Aorta (tissue), 5 donors: ENCODE results near the gene FBXO42. TPM values are rescaled to one million over a fixed set of nuclear protein-coding genes. Genes with fewer than 3 reads are reported as not detected.

Experiments used
- ATAC-seq: fragments of 200-7000 bp; cut with Tn5 transposase; one replicate; pipeline ENCODE4 v1.9.1; 2022; ENCODE audit warnings: moderate library complexity; ENCODE audit not compliant: low FRiP score
- DNase-seq, 2 donors: peaks; one replicate each; pipeline ENCODE4 v3.0.0-alpha.2; 2020
- H3K27ac ChIP-seq, 2 donors: one replicate each; pipeline ENCODE4 v1.5.1; 2013; ENCODE audit warnings: low read length in 2 of 2, mild to moderate bottlenecking in 2 of 2, moderate library complexity in 2 of 2, control low read depth in 1 of 2, inconsistent platforms in 1 of 2, low read depth in 1 of 2
- H3K27me3 ChIP-seq, 2 donors: one replicate each; pipeline ENCODE4 v1.6.1; 2013; ENCODE audit warnings: control low read depth in 1 of 2, low read length in 1 of 2, mild to moderate bottlenecking in 1 of 2, moderate library complexity in 1 of 2; ENCODE audit not compliant: insufficient read depth in 2 of 2, control insufficient read depth in 1 of 2
- H3K36me3 ChIP-seq, 2 donors: one replicate each; pipeline ENCODE4 v1.6.1; 2013; ENCODE audit warnings: control low read depth in 1 of 2, low read length in 1 of 2, mild to moderate bottlenecking in 1 of 2; ENCODE audit not compliant: insufficient read depth in 2 of 2, control insufficient read depth in 1 of 2
- H3K4me1 ChIP-seq, 2 donors: one replicate each; pipeline ENCODE4 v1.6.1; 2013; ENCODE audit warnings: low read length in 2 of 2, control low read depth in 1 of 2, mild to moderate bottlenecking in 1 of 2, moderate library complexity in 1 of 2; ENCODE audit not compliant: insufficient read depth in 2 of 2, control insufficient read depth in 1 of 2
- H3K4me3 ChIP-seq, 2 donors: one replicate each; pipeline ENCODE4 v1.5.1; 2013; ENCODE audit warnings: low read length in 2 of 2, control low read depth in 1 of 2, mild to moderate bottlenecking in 1 of 2
- H3K9me3 ChIP-seq: one replicate; pipeline ENCODE4 v1.6.1; 2013; ENCODE audit warnings: mild to moderate bottlenecking, low read length; ENCODE audit not compliant: control insufficient read depth
- WGBS, 2 donors: extraction: QIAGEN DNeasy Blood & Tissue Kit; methylation state at CpG; one replicate each; pipeline ENCODE4 v1.1.7; 2013; 5-methylcytosine and 5-hydroxymethylcytosine counted together
- intact Hi-C, 2 donors: fragments of 100-400 bp; cut with DNase I; formaldehyde crosslinking; loops; one replicate each; pipeline versions ENCODE4 v1.14.2 to v1.15.0; 2022
- polyA plus RNA-seq, 2 donors: library from polyadenylated mRNA; stranded (reverse); fragments of 200-250 nt; gene quantifications; one replicate each; pipeline ENCODE4 v1.2.3, GENCODE V29; 2013
- total RNA-seq, 2 donors: library from RNA; stranded (reverse); fragmentation: NEBNext Ultra II Directional; extraction: Animal tissue kit (Norgen Biotek cat#: 25700); gene quantifications; one replicate each; pipeline ENCODE4 v1.2.1, GENCODE V29; 2021
- donor health status: healthy with polysubstance abuse.
- donor health status: Bipolar disorder and iron deficiency.
- donor health status: DM: no; HTN: no; CAD: no.
- donor health status: DM: no; HTN: no; CAD: no.
- donor health status: DM: yes; HTN: yes; CAD: no.

Gene FBXO42
- total and polyA plus RNA-seq, 4 donors, result 9.4 to 33.3 (median 32.9) TPM

- WGBS, 2 donors, result 0 to 1% methylated on average over 59 to 87 of the region's 87 CpGs
- DNase-seq (peak; percentile 99), ATAC-seq (peak; percentile 94)
- Histone ChIP-seq H3K4me3 (peak overlapping the region in 1 of 2 donors; percentile 8), H3K4me1 (no peaks in the 10 kb centered on the region), H3K27ac (peak overlapping the region in 1 of 2 donors; percentile 22), H3K27me3 (no peaks in the 10 kb centered on the region), H3K9me3 (no peaks in the 10 kb centered on the region), H3K36me3 (no peaks in the 10 kb centered on the region)
- intact Hi-C loops, result loop anchor here (5.0 kb wide), 2 partner anchors 36 to 156 kb away; no protein-coding TSS in a partner anchor
Measured at GRCh38 chr1:16206547-16207317, 145.5 kb downstream of the FBXO42 start.

GRCh38 chr1:16205891-16206546 lies 146.3 kb downstream of the FBXO42 start:
- ATAC-seq (no peak), DNase-seq (peak in 1 of 2 donors; percentile 65)
- Histone ChIP-seq H3K27me3 (no peaks in the 10 kb centered on the region), H3K4me1 (no peaks in the 10 kb centered on the region), H3K4me3 (no peak overlapping the region), H3K36me3 (no peaks in the 10 kb centered on the region), H3K27ac (peak overlapping the region in 1 of 2 donors; percentile 34), H3K9me3 (no peaks in the 10 kb centered on the region)
- intact Hi-C loops, result loop anchor here (5.0 kb wide), 2 partner anchors 36 to 156 kb away; no protein-coding TSS in a partner anchor
- 44 to 48% methylated on average over 35 to 38 of the region's 38 CpGs for WGBS, 2 donors

- H3K27me3 ChIP-seq, result no peaks in the 10 kb centered on the region
- intact Hi-C loops, result loop anchor here (5.0 kb wide), 2 partner anchors 37 to 157 kb away; no protein-coding TSS in a partner anchor
- ATAC-seq (no peak), DNase-seq (peak in 1 of 2 donors; percentile 44)
- H3K9me3 ChIP-seq, result no peaks in the 10 kb centered on the region
- no peaks in the 10 kb centered on the region for H3K36me3 ChIP-seq
- H3K4me3 ChIP-seq, result no peak overlapping the region
- no peaks in the 10 kb centered on the region for H3K4me1 ChIP-seq
- 93 to 97% methylated on average over 11 of the region's 11 CpGs for WGBS, 2 donors
- no peak overlapping the region for H3K27ac ChIP-seq
Measured at GRCh38 chr1:16205334-16205671, 147.0 kb downstream of the FBXO42 start.

- H3K27ac ChIP-seq, result no peak overlapping the region
- no peaks in the 10 kb centered on the region for H3K9me3 ChIP-seq
- no peak for ATAC-seq
- 84 to 88% methylated on average over 12 of the region's 12 CpGs for WGBS, 2 donors
- no peak overlapping the region for H3K4me3 ChIP-seq
- H3K36me3 ChIP-seq, result no peaks in the 10 kb centered on the region
- no peaks in the 10 kb centered on the region for H3K4me1 ChIP-seq
- no peaks in the 10 kb centered on the region for H3K27me3 ChIP-seq
- DNase-seq, result peak in 1 of 2 donors; percentile 46
- intact Hi-C loops, result loop anchor here (5.0 kb wide), 2 partner anchors 38 to 158 kb away; no protein-coding TSS in a partner anchor
Measured at GRCh38 chr1:16204634-16205333, 147.5 kb downstream of the FBXO42 start.

DNA sequence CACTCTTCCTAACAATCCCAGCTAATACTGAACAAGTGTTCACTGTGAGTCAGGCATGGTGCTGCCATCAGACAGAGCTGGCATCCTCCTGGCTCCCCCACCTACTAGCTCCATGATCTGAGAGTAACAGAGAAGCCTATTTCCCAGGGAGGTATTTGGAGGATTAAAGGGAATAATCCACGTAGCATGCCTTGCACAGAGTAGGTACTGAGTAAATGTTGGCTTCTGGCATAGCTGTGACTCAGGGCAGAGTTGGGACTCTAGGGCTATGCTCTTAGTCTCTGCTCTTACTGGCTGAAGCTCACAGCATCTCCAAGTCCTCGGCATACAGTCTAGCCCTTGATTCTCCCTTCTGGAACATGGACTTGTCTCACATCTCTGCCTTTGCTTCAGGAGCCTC lies 148.1 kb downstream of the FBXO42 start:
- 75 to 85% methylated on average over 2 of the region's 2 CpGs for WGBS, 2 donors
- ATAC-seq, result no peak
- Histone ChIP-seq H3K36me3 (no peaks in the 10 kb centered on the region), H3K4me3 (no peak overlapping the region), H3K27ac (no peak overlapping the region), H3K27me3 (no peaks in the 10 kb centered on the region), H3K9me3 (no peaks in the 10 kb centered on the region), H3K4me1 (no peaks in the 10 kb centered on the region)
- DNase-seq, result no peak
- intact Hi-C loops, result no loop called here

GRCh38 chr1:16203550-16203949 lies 148.7 kb downstream of the FBXO42 start:
- no peaks in the 10 kb centered on the region for H3K27me3 ChIP-seq
- no peak overlapping the region for H3K27ac ChIP-seq
- ATAC-seq (no peak), DNase-seq (no peak)
- H3K4me3 ChIP-seq, result no peak overlapping the region
- H3K9me3 ChIP-seq, result no peaks in the 10 kb centered on the region
- WGBS, 2 donors, result 48 to 60% methylated on average over 3 of the region's 3 CpGs
- H3K4me1 ChIP-seq, result no peaks in the 10 kb centered on the region
- no peaks in the 10 kb centered on the region for H3K36me3 ChIP-seq
- intact Hi-C loops, result no loop called here

DNA sequence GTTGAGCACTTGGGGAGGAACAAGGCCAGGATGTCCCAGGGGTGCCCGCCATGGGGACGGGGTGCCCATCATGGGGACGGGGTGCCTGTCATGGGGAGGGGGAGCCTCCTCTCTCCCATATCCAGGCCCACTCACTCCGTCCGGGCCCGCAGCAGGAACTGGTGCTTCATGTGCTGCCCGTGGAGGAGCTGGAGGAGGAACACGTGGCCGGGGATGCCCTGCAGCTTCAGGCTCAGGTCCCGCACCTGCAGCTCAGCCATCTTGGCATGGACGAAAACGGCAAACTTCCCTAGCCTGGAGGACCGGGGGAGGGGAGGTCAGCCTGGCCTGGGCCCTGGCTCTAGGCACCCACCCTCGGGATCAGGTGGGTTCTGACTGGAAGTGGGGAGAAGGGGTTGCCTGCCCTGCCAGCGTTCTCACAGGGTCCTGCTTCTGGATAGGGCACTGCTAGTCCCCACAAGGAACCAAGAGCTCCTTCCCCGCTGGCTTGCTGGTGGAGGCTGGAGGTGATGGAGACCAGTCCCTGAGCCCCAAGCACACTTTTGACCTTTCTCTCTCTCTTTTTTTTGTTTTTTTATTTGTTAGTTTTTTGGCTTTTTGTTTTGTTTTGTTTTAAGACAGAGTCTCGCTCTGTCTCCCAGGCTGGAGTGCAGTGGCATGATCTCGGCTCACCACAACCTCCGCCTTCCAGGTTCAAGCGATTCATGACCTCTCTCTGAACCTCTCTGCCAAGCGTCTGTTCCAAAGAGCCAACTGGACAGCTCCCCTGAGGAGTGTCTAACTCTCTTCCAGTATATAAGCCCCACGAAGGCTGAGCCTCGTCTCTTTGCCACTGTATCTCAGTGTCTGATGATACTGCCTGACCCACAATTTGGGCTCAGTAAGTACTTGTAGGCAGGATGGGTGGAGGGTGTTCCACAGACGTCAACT lies 149.7 kb downstream of the FBXO42 start:
- Histone ChIP-seq H3K9me3 (no peaks in the 10 kb centered on the region), H3K4me3 (no peak overlapping the region), H3K36me3 (no peaks in the 10 kb centered on the region), H3K27ac (no peak overlapping the region), H3K4me1 (no peaks in the 10 kb centered on the region), H3K27me3 (no peaks in the 10 kb centered on the region)
- intact Hi-C loops, result no loop called here
- no peak for ATAC-seq
- no peak for DNase-seq
- WGBS, 2 donors, result 88 to 89% methylated on average over 21 to 24 of the region's 24 CpGs

DNA sequence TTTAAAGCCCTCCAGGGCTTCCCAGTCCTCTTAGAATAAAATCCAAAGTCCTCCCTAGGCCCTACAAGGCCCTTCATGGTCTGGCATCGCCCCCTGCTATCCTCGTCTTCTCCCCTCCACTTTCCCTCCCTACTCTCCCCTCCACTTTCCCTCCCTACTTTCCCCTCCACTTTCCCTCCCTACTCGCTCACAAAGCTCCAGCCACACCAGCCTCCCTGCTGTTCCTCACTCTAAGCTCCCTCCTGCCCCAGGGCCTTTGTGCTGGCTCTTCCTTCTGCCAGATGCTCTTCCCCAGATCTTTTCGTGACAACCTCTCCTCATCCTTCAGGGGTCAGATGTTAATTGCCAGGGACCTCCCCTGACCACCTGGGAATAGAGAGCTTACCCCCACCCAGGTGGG lies 152.6 kb downstream of the FBXO42 start:
- 86 to 90% methylated on average over 4 of the region's 4 CpGs for WGBS, 2 donors
- H3K9me3 ChIP-seq, result no peaks in the 10 kb centered on the region
- no peaks in the 10 kb centered on the region for H3K4me1 ChIP-seq
- no peaks in the 10 kb centered on the region for H3K36me3 ChIP-seq
- intact Hi-C loops, result no loop called here
- no peak overlapping the region for H3K4me3 ChIP-seq
- H3K27me3 ChIP-seq, result no peaks in the 10 kb centered on the region
- no peak for ATAC-seq
- DNase-seq, result peak in 1 of 2 donors; percentile 18
- H3K27ac ChIP-seq, result no peak overlapping the region
